Loucy (cell line): ENCODE data around the gene GCLM.
"Not testable (repeated sequence)": the region's sequence is repeated elsewhere in the genome, so short reads cannot be mapped to it uniquely, and the experiment has no call there.

Source experiments
- H2AFZ ChIP-seq: fragments of 200-600 bp; sonication (generic); 2 replicates; pipeline ENCODE4 v1.6.0; 2016; ENCODE audit warnings: antibody characterized with exemption, mild to moderate bottlenecking, low read length, moderate library complexity
- H3F3A ChIP-seq: fragments of 200-600 bp; 2 replicates; pipeline ENCODE4 v1.6.0; 2016; ENCODE audit warnings: antibody characterized with exemption, low read depth, mild to moderate bottlenecking
- H3K27me3 ChIP-seq: fragments of 200-600 bp; sonication (generic); 2 replicates; pipeline ENCODE4 v1.6.1; 2014; ENCODE audit warnings: low read length, mild to moderate bottlenecking; ENCODE audit not compliant: insufficient read depth, poor library complexity, severe bottlenecking
- H3K36me3 ChIP-seq: fragments of 200-600 bp; sonication (generic); 2 replicates; pipeline ENCODE4 v1.6.1; 2016; ENCODE audit warnings: low read length; ENCODE audit not compliant: insufficient read depth
- H3K4me1 ChIP-seq: fragments of 200-600 bp; sonication (generic); 2 replicates; pipeline ENCODE4 v1.5.1; 2014; ENCODE audit warnings: low read length, mild to moderate bottlenecking; ENCODE audit not compliant: insufficient read depth, poor library complexity, severe bottlenecking
- H3K4me2 ChIP-seq: fragments of 200-600 bp; sonication (generic); 2 replicates; pipeline ENCODE4 v1.6.0; 2014; ENCODE audit warnings: antibody characterized with exemption, low read length, low read depth, mild to moderate bottlenecking; ENCODE audit not compliant: poor library complexity, severe bottlenecking
- H3K4me3 ChIP-seq: fragments of 200-600 bp; sonication (generic); 2 replicates; pipeline ENCODE4 v1.5.1; 2014; ENCODE audit warnings: low read length, mild to moderate bottlenecking, mixed read lengths; ENCODE audit not compliant: poor library complexity, severe bottlenecking
- H3K79me2 ChIP-seq: fragments of 200-600 bp; sonication (generic); 2 replicates; pipeline ENCODE4 v1.6.1; 2014; ENCODE audit warnings: low read length; ENCODE audit not compliant: insufficient read depth
- H3K9ac ChIP-seq: fragments of 200-600 bp; sonication (generic); 2 replicates; pipeline ENCODE4 v1.6.0; 2014; ENCODE audit warnings: mild to moderate bottlenecking, low read depth, low read length, moderate library complexity; ENCODE audit not compliant: poor library complexity, severe bottlenecking
- H3K9me2 ChIP-seq: fragments of 200-600 bp; sonication (generic); replicated peaks from 2 replicates; pipeline ENCODE4 v1.6.1; 2016; ENCODE audit warnings: low read depth, low read length, mixed read lengths
- H3K9me3 ChIP-seq: fragments of 200-600 bp; sonication (generic); 2 replicates; pipeline ENCODE4 v1.6.1; 2014; ENCODE audit warnings: mild to moderate bottlenecking, antibody characterized with exemption, low read length, low read depth; ENCODE audit not compliant: insufficient read depth
- H4K20me1 ChIP-seq: fragments of 200-600 bp; sonication (generic); 2 replicates; pipeline ENCODE4 v1.6.0; 2014; ENCODE audit warnings: antibody characterized with exemption, low read length, mild to moderate bottlenecking; ENCODE audit not compliant: insufficient read depth, poor library complexity, severe bottlenecking
- EZH2phosphoT487 ChIP-seq: fragments of 200-600 bp; IDR thresholded peaks from 2 replicates; pipeline ENCODE4 v1.6.1; 2018; ENCODE audit warnings: antibody characterized with exemption, mild to moderate bottlenecking, moderate library complexity, borderline replicate concordance
- TF ChIP-seq, protein P1 (sequence below): fragments of 200-600 bp; sonication (generic); conservative IDR thresholded peaks from 2 replicates; pipeline ENCODE4 v1.5.1; 2014; ENCODE audit warnings: mild to moderate bottlenecking, antibody characterized with exemption, low read length

GCLM gene

DNA sequence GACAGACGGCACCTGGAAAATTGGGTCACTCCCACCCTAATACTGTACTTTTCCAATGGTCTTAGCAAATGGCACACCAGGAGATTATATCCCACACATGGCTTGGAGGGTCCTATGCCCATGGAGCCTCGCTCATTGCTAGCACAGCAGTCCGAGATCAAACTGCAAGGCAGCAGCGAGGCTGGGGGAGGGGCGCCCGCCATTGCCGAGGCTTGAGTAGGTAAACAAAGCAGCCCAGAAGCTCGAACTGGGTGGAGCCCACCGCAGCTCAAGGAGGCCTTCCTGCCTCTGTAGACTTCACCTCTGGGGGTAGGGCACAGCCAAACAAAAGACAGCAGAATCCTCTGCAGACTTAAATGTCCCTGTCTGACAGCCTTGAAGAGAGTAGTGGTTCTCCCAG lies 53.2 kb downstream of the GCLM start:
- not testable (repeated sequence) for H3K9me3 ChIP-seq, H3K9me2 ChIP-seq, H3K27me3 ChIP-seq, H4K20me1 ChIP-seq, H3F3A ChIP-seq, H3K9ac ChIP-seq, H2AFZ ChIP-seq, H3K4me1 ChIP-seq, H3K36me3 ChIP-seq, H3K79me2 ChIP-seq, H3K4me2 ChIP-seq, H3K4me3 ChIP-seq

DNA sequence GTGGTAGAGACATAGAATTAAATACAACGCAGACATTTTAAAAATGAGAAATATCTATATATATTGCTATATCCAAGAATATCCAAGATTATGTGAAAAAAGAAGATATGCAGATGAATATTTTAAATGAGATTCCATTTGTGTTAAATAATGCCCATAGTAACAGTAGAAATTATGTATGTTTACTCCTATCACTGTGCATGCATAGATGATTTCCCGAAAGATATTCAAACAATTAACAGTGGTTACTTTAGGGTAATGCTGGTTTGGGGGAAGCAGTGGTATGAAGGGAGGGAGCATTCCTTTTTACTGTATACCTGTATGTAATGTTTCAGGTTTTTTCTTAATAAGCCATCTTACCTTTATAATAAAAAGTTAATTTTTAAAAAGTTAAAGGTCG lies 55.3 kb downstream of the GCLM start:
- TF ChIP-seq EZH2phosphoT487: no peak
- TF ChIP-seq, protein P1, sequence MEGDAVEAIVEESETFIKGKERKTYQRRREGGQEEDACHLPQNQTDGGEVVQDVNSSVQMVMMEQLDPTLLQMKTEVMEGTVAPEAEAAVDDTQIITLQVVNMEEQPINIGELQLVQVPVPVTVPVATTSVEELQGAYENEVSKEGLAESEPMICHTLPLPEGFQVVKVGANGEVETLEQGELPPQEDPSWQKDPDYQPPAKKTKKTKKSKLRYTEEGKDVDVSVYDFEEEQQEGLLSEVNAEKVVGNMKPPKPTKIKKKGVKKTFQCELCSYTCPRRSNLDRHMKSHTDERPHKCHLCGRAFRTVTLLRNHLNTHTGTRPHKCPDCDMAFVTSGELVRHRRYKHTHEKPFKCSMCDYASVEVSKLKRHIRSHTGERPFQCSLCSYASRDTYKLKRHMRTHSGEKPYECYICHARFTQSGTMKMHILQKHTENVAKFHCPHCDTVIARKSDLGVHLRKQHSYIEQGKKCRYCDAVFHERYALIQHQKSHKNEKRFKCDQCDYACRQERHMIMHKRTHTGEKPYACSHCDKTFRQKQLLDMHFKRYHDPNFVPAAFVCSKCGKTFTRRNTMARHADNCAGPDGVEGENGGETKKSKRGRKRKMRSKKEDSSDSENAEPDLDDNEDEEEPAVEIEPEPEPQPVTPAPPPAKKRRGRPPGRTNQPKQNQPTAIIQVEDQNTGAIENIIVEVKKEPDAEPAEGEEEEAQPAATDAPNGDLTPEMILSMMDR: no peak
- no peaks in the 10 kb centered on the region for H3K27me3 ChIP-seq
- no peaks in the 10 kb centered on the region for H3F3A ChIP-seq
- H2AFZ ChIP-seq: no peak overlapping the region
- H3K36me3 ChIP-seq: no peaks in the 10 kb centered on the region
- H3K4me1 ChIP-seq: no peaks in the 10 kb centered on the region
- no peak overlapping the region for H3K9ac ChIP-seq
- no peak overlapping the region for H3K4me2 ChIP-seq
- no peaks in the 10 kb centered on the region for H3K9me3 ChIP-seq
- H3K79me2 ChIP-seq: no peaks in the 10 kb centered on the region
- H4K20me1 ChIP-seq: no peaks in the 10 kb centered on the region
- no peaks in the 10 kb centered on the region for H3K9me2 ChIP-seq
- H3K4me3 ChIP-seq: no peak overlapping the region

DNA sequence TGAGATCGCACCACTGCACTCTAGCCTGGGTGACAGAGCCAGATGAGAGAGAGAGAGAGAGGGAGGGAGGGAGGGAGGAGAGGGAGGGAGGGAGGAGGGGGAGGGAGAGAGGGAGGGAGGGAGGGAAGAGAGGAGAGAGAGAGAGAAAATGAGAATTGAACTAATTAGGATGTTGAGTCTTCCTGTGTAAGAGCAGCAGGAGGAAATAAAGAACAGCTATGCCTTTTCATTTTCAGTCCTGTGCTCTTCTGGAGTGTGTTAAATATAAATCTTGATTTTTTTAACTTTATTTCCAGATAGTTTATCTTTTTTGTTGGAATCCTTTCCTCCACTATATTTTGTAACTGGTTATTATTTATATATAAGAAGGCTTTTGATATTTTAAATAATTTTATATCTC lies 57.4 kb downstream of the GCLM start:
- no peaks in the 10 kb centered on the region for H3K9me2 ChIP-seq
- no peaks in the 10 kb centered on the region for H3K9me3 ChIP-seq
- H3K36me3 ChIP-seq: no peaks in the 10 kb centered on the region
- TF ChIP-seq, protein P1: no peak
- no peak for TF ChIP-seq EZH2phosphoT487
- no peaks in the 10 kb centered on the region for H4K20me1 ChIP-seq
- no peak overlapping the region for H3K9ac ChIP-seq
- no peak overlapping the region for H2AFZ ChIP-seq
- peaks cover 7% of the 10 kb centered on the region for H3K4me1 ChIP-seq
- H3K4me2 ChIP-seq: no peak overlapping the region
- H3K27me3 ChIP-seq: no peaks in the 10 kb centered on the region
- no peaks in the 10 kb centered on the region for H3F3A ChIP-seq
- no peaks in the 10 kb centered on the region for H3K79me2 ChIP-seq
- H3K4me3 ChIP-seq: no peak overlapping the region

GRCh38 chr1:93851327-93851712 lies 57.9 kb downstream of the GCLM start:
- H4K20me1 ChIP-seq: no peaks in the 10 kb centered on the region
- no peaks in the 10 kb centered on the region for H3K9me3 ChIP-seq
- H3K4me1 ChIP-seq: peaks cover 7% of the 10 kb centered on the region
- H3K36me3 ChIP-seq: no peaks in the 10 kb centered on the region
- no peak overlapping the region for H3K4me2 ChIP-seq
- H2AFZ ChIP-seq: no peak overlapping the region
- no peaks in the 10 kb centered on the region for H3F3A ChIP-seq
- TF ChIP-seq, protein P1: no peak
- no peak for TF ChIP-seq EZH2phosphoT487
- H3K79me2 ChIP-seq: no peaks in the 10 kb centered on the region
- H3K9ac ChIP-seq: no peak overlapping the region
- H3K9me2 ChIP-seq: no peaks in the 10 kb centered on the region
- H3K4me3 ChIP-seq: no peak overlapping the region
- no peaks in the 10 kb centered on the region for H3K27me3 ChIP-seq
